Thoracic aorta (tissue), 2 donors: ENCODE measurements around the gene EIF4E. TPM values are rescaled to one million over a fixed set of nuclear protein-coding genes. Genes with fewer than 3 reads are reported as not detected.

ENCODE experiments used
- ATAC-seq: fragments of 150-250 bp; one replicate; pipeline ENCODE4 v1.8.0; 2017; ENCODE audit warnings: low read depth; ENCODE audit not compliant: insufficient number of reproducible peaks, low FRiP score
- DNase-seq: peaks from one replicate; pipeline ENCODE4 v3.0.0-alpha.2; 2020; ENCODE audit warnings: low spot score
- H3K27ac ChIP-seq, 2 donors: fragments of 200-600 bp; sonication (generic); 1 replicate in 1 of 2; 2 replicates in 1 of 2; pipeline ENCODE4 v1.5.1; 2016; ENCODE audit warnings: mild to moderate bottlenecking in 2 of 2, moderate library complexity in 2 of 2
- H3K27me3 ChIP-seq: fragments of 200-600 bp; sonication (generic); replicated peaks from 2 replicates; pipeline ENCODE4 v1.6.0; 2016; ENCODE audit warnings: mild to moderate bottlenecking; ENCODE audit not compliant: insufficient read depth
- H3K36me3 ChIP-seq: fragments of 200-600 bp; sonication (generic); one replicate; pipeline ENCODE4 v1.5.1; 2016
- H3K4me1 ChIP-seq, 2 donors: fragments of 200-600 bp; sonication (generic); 1 replicate in 1 of 2; 2 replicates in 1 of 2; pipeline versions ENCODE4 v1.5.1 to v1.6.0; 2016; ENCODE audit warnings: low read depth in 2 of 2, mild to moderate bottlenecking in 1 of 2; ENCODE audit not compliant: control insufficient read depth in 1 of 2
- H3K4me3 ChIP-seq: fragments of 200-600 bp; sonication (generic); 2 replicates; pipeline ENCODE4 v1.5.1; 2016; ENCODE audit warnings: mild to moderate bottlenecking
- H3K9me3 ChIP-seq: fragments of 200-600 bp; sonication (generic); 2 replicates; pipeline ENCODE4 v1.5.1; 2016
- CTCF ChIP-seq: fragments of 200-600 bp; sonication (generic); IDR thresholded peaks from one replicate; pipeline ENCODE4 v1.5.1; 2019; ENCODE audit warnings: antibody characterized with exemption
- total RNA-seq, 2 donors: library from RNA; depleted of rRNA; stranded (reverse); fragments of >200 nt; gene quantifications; one replicate each; pipeline versions ENCODE4 v1.1.0 to v1.2.3, GENCODE V29; 2016

Gene EIF4E
- total RNA-seq, 2 donors from 2014 or later = 108 to 111 TPM

- Histone ChIP-seq H3K27me3 (no peaks in the 10 kb centered on the region), H3K27ac (no peak overlapping the region), H3K4me1 (no peaks in the 10 kb centered on the region), H3K4me3 (no peak overlapping the region), H3K36me3 (no peaks in the 10 kb centered on the region), H3K9me3 (no peaks in the 10 kb centered on the region)
- no peak for DNase-seq
- ATAC-seq = no peak
- TF ChIP-seq CTCF = no peak
Observed at GRCh38 chr4:98862371-98862770, 66.6 kb downstream of the EIF4E start.

GRCh38 chr4:98861100-98861884 lies 67.6 kb downstream of the EIF4E start:
- no peak for DNase-seq
- Histone ChIP-seq H3K27ac (no peak overlapping the region), H3K4me1 (no peaks in the 10 kb centered on the region), H3K36me3 (no peaks in the 10 kb centered on the region), H3K9me3 (no peaks in the 10 kb centered on the region), H3K27me3 (no peaks in the 10 kb centered on the region), H3K4me3 (no peak overlapping the region)
- ATAC-seq = no peak
- TF ChIP-seq CTCF = no peak

- DNase-seq = no peak
- no peaks in the 10 kb centered on the region for H3K27me3 ChIP-seq
- no peak overlapping the region for H3K4me3 ChIP-seq
- H3K9me3 ChIP-seq = no peaks in the 10 kb centered on the region
- ATAC-seq = no peak
- H3K27ac ChIP-seq = no peak overlapping the region
- H3K4me1 ChIP-seq = no peaks in the 10 kb centered on the region
- TF ChIP-seq CTCF = no peak
- no peaks in the 10 kb centered on the region for H3K36me3 ChIP-seq
Observed at GRCh38 chr4:98851806-98852205, 77.1 kb downstream of the EIF4E start.

- H3K36me3 ChIP-seq = no peaks in the 10 kb centered on the region
- no peak for TF ChIP-seq CTCF
- no peaks in the 10 kb centered on the region for H3K9me3 ChIP-seq
- H3K4me1 ChIP-seq = no peaks in the 10 kb centered on the region
- no peaks in the 10 kb centered on the region for H3K27me3 ChIP-seq
- H3K27ac ChIP-seq = no peak overlapping the region
- no peak for DNase-seq
- ATAC-seq = no peak
- H3K4me3 ChIP-seq = no peak overlapping the region
Observed at GRCh38 chr4:98850937-98851336, 78.0 kb downstream of the EIF4E start.

- ATAC-seq = no peak
- TF ChIP-seq CTCF = no peak
- no peaks in the 10 kb centered on the region for H3K36me3 ChIP-seq
- no peaks in the 10 kb centered on the region for H3K9me3 ChIP-seq
- no peak for DNase-seq
- H3K4me1 ChIP-seq = no peaks in the 10 kb centered on the region
- no peak overlapping the region for H3K4me3 ChIP-seq
- H3K27ac ChIP-seq = no peak overlapping the region
- no peaks in the 10 kb centered on the region for H3K27me3 ChIP-seq
Observed at GRCh38 chr4:98848448-98848847, 80.5 kb downstream of the EIF4E start.
